B cell (primary cell): Measurements from ENCODE around the gene NHERF2. TPM values are rescaled to one million over a fixed set of nuclear protein-coding genes. Genes with fewer than 3 reads are reported as not detected.
A peak's percentile ranks its signal among the peaks of the same experiment; 100 is the strongest.

Experiments
- ATAC-seq: fragments of 200-7000 bp; cut with Tn5 transposase; one replicate; pipeline ENCODE4 v1.10.0; 2021; ENCODE audit warnings: low read depth, mild to moderate bottlenecking, moderate number of reproducible peaks, moderate library complexity
- CTCF ChIA-PET: fragments of 350-600 bp; sonication (Branson Sonifier 250); formaldehyde crosslinking; loops from one replicate; lab custom pipeline; 2021; ENCODE audit warnings: antibody characterized with exemption, inconsistent platforms; lab: Charles Lee
- POLR2A ChIA-PET: fragments of 350-600 bp; sonication (Branson Sonifier 250); formaldehyde crosslinking; loops from one replicate; lab custom pipeline; 2021; ENCODE audit warnings: antibody characterized with exemption; lab: Charles Lee
- DNase-seq: peaks from one replicate; pipeline ENCODE4 v3.0.0; 2013
- H2AFZ ChIP-seq: 2 replicates; pipeline ENCODE4 v1.6.1; 2012; ENCODE audit warnings: mild to moderate bottlenecking, low read depth, low read length; ENCODE audit not compliant: insufficient read depth, poor library complexity, severe bottlenecking
- H3K27ac ChIP-seq, 2 donors: 1 replicate in 1 of 2; 2 replicates in 1 of 2; pipeline ENCODE4 v1.5.1; 2012 to 2013; ENCODE audit warnings: low read length in 2 of 2, mild to moderate bottlenecking in 2 of 2, moderate library complexity in 1 of 2
- H3K27me3 ChIP-seq, 4 experiments: fragments of 200-600 bp in 1 of 4; sonication (generic) in 1 of 4; replicated peaks in 1 of 4; 1 replicate in 2 of 4; 2 replicates in 2 of 4; pipeline versions ENCODE4 v1.6.1 to v1.7.0; 2013 to 2016; ENCODE audit warnings: low read length in 3 of 4, mild to moderate bottlenecking in 2 of 4, mixed read lengths in 1 of 4, moderate library complexity in 1 of 4; ENCODE audit not compliant: insufficient read depth in 4 of 4, control insufficient read depth in 3 of 4; ENCODE audit errors: control extremely low read depth in 1 of 4
- H3K36me3 ChIP-seq, 2 experiments: replicated peaks in 1 of 2; 1 replicate in 1 of 2; 2 replicates in 1 of 2; pipeline versions ENCODE4 v1.6.1 to v1.7.1; 2013; ENCODE audit warnings: low read length in 1 of 2; ENCODE audit not compliant: insufficient read depth in 2 of 2, control insufficient read depth in 1 of 2; ENCODE audit errors: control extremely low read depth in 1 of 2, extremely low read depth in 1 of 2
- H3K4me1 ChIP-seq, 2 donors: fragments of 200-600 bp in 1 of 2; sonication (generic) in 1 of 2; 1 replicate in 1 of 2; 2 replicates in 1 of 2; pipeline versions ENCODE4 v1.5.1 to v1.6.1; 2013 to 2017; ENCODE audit warnings: low read length in 2 of 2; ENCODE audit not compliant: control insufficient read depth in 2 of 2, insufficient read depth in 2 of 2
- H3K4me2 ChIP-seq: replicated peaks from 2 replicates; pipeline ENCODE3; 2012; ENCODE audit warnings: mild to moderate bottlenecking, low read depth, low read length; ENCODE audit not compliant: poor library complexity, severe bottlenecking
- H3K4me3 ChIP-seq, 5 experiments: fragments of 200-600 bp in 1 of 5; sonication (generic) in 1 of 5; 1 replicate in 3 of 5; 2 replicates in 2 of 5; pipeline versions ENCODE4 v1.5.1 to v1.7.0; 2011 to 2016; ENCODE audit warnings: low read length in 4 of 5, mild to moderate bottlenecking in 4 of 5, low read depth in 2 of 5, control low read depth in 1 of 5, moderate library complexity in 1 of 5; ENCODE audit not compliant: insufficient read depth in 1 of 5; ENCODE audit errors: control extremely low read depth in 1 of 5, extremely low read depth in 1 of 5
- H3K79me2 ChIP-seq: fragments of 200-600 bp; sonication (generic); one replicate; pipeline ENCODE4 v1.6.0; 2016; ENCODE audit warnings: low read length; ENCODE audit not compliant: control insufficient read depth, insufficient read depth
- H3K9ac ChIP-seq: fragments of 200-600 bp; sonication (generic); 2 replicates; pipeline ENCODE4 v1.6.1; 2017; ENCODE audit warnings: mild to moderate bottlenecking, low read length, moderate library complexity
- H3K9me3 ChIP-seq, 3 donors: one replicate each; pipeline versions ENCODE4 v1.6.1 to v1.7.1; 2013; ENCODE audit warnings: low read length in 2 of 3; ENCODE audit not compliant: control insufficient read depth in 2 of 3, insufficient read depth in 1 of 3; ENCODE audit errors: control extremely low read depth in 1 of 3
- H4K20me1 ChIP-seq: 2 replicates; pipeline ENCODE4 v1.6.0; 2012; ENCODE audit warnings: mild to moderate bottlenecking, low read length; ENCODE audit not compliant: insufficient read depth, control insufficient read depth, poor library complexity, severe bottlenecking
- H3K27ac Mint-ChIP-seq: one replicate; pipeline ENCODE4 v1.8.0; 2021; ENCODE audit warnings: mixed read lengths
- H3K27me3 Mint-ChIP-seq: one replicate; pipeline ENCODE4 v1.8.0; 2021; ENCODE audit warnings: mixed read lengths
- H3K4me1 Mint-ChIP-seq: one replicate; pipeline ENCODE4 v1.8.0; 2021; ENCODE audit warnings: mixed read lengths
- H3K4me3 Mint-ChIP-seq: one replicate; pipeline ENCODE4 v1.8.0; 2021; ENCODE audit warnings: mixed read lengths
- H3K9me3 Mint-ChIP-seq: one replicate; pipeline ENCODE4 v1.8.0; 2022; ENCODE audit warnings: mixed read lengths; ENCODE audit not compliant: insufficient read depth
- EZH2 ChIP-seq: IDR thresholded peaks from 2 replicates; pipeline ENCODE4 v1.6.1; 2012; ENCODE audit warnings: borderline replicate concordance, low read depth, mild to moderate bottlenecking, moderate library complexity, low read length; ENCODE audit not compliant: insufficient read depth, poor library complexity, severe bottlenecking
- WGBS: methylation state at CpG from one replicate; pipeline ENCODE4 v1.1.5; 2013; ENCODE audit warnings: missing lambda C conversion rate; ENCODE audit not compliant: insufficient coverage; 5-methylcytosine and 5-hydroxymethylcytosine counted together
- intact Hi-C: fragments of 100-400 bp; cut with micrococcal nuclease; formaldehyde crosslinking; loops from one replicate; pipeline ENCODE4 v1.10.0; 2022
- polyA minus RNA-seq: library from RNA; depleted of rRNA, polyadenylated mRNA; stranded (reverse); fragments of >200 nt; gene quantifications from 2 replicates; pipeline ENCODE4 v1.2.3, GENCODE V29; 2012
- polyA plus RNA-seq: library from polyadenylated mRNA; depleted of rRNA; stranded (reverse); fragments of >200 nt; gene quantifications from 2 replicates; pipeline ENCODE4 v1.2.3, GENCODE V29; 2012
- total RNA-seq, 2 donors: library from RNA; stranded (reverse); fragments of 120-200 nt in 1 of 2; gene quantifications; 1 replicate in 1 of 2; 2 replicates in 1 of 2; pipeline versions ENCODE4 v1.2.3 to v1.2.4, GENCODE V29; 2013 to 2022
- TF ChIP-seq, protein P1 (sequence below): fragments of 200-600 bp; IDR thresholded peaks from one replicate; pipeline ENCODE4 v1.8.0; 2022; ENCODE audit warnings: antibody characterized with exemption, mild to moderate bottlenecking

NHERF2 gene
- 1.9 and 2.2 TPM in 2 replicates for total RNA-seq
- total RNA-seq (2013): 0.72 TPM
- 1.5 and 1.8 TPM in 2 replicates for polyA plus RNA-seq
- 0.86 and 0.93 TPM in 2 replicates for polyA minus RNA-seq

DNA sequence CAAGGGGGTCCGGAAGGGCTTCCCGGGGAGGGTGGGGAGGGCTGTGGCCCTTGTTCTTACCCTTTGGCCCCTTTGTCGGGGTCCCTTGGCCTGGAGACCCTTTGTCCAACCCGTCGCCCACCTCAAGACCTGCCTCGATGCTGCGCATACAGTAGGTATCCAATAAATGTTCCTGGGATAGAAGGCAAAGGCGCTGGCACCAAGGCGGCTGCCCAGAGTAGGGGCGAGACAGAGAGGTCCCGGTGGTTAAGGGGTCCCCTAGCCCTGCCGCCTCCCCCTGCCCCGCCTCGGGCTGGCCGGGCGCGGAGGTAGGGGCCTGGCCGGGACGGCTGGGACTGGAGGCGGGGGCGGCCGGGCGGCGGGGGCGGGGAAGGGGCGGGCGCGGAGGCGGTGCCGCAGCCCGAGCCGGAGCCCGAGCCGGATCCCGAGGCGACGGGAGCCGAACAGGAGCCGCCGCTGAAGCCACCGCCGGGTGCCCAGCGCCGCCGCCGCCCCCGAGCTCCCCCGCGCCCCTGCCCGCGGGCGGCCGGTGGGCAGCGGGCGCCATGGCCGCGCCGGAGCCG lies at the start of gene NHERF2:
NHERF2 (plus strand) TSS at position 442 of the 563 bp plus-strand sequence; CDS start at position 546, 104 bp downstream.
- intact Hi-C loops: loop anchor here (10.0 kb wide), 2 partner anchors 228 to 478 kb away; partner anchors contain the start of gene ECI1
- 12% methylated on average over 59 of the region's 59 CpGs for WGBS
- H3K36me3 ChIP-seq: no peaks in the 10 kb centered on the region

More for the DNA sequence above, at the start of gene NHERF2:
- Histone ChIP-seq H3K79me2 (no peaks in the 10 kb centered on the region), H3K9ac (peak within 1 kb of the TSS; percentile 52), H3K4me1 (peaks cover 24 to 26% of the 10 kb centered on the region in 2 donors), H3K4me3 (peak within 1 kb of the TSS in 3 of 5 experiments; percentile 37 to 48 (median 44)), H3K9me3 (peaks cover 0 to 4% (median 0%) of the 10 kb centered on the region in 3 donors), H3K4me2 (peak within 1 kb of the TSS; percentile 94), H3K27ac (no peak within 1 kb of the TSS), H3K27me3 (peaks cover 0 to 45% (median 19%) of the 10 kb centered on the region in 4 experiments), H2AFZ (peak within 1 kb of the TSS; percentile 69), H4K20me1 (no peaks in the 10 kb centered on the region)
- DNase-seq (peak; percentile 35), ATAC-seq (peak; percentile 12)
- peaks cover 15% of the 10 kb centered on the region for H3K27me3 Mint-ChIP-seq
- CTCF ChIA-PET: interaction anchor here (2.1 to 2.2 kb wide), 2 partner anchors 21 to 129 kb away, joined by 6 read pairs; partner anchors contain the start of genes NTHL1, TRAF7 and TSC2
- peak within 1 kb of the TSS; percentile 53 for H3K27ac Mint-ChIP-seq
- H3K4me3 Mint-ChIP-seq: peak within 1 kb of the TSS; percentile 85
- H3K9me3 Mint-ChIP-seq: no peaks in the 10 kb centered on the region
- POLR2A ChIA-PET: no interaction called here
- TF ChIP-seq EZH2: no peak
- TF ChIP-seq, protein P1, sequence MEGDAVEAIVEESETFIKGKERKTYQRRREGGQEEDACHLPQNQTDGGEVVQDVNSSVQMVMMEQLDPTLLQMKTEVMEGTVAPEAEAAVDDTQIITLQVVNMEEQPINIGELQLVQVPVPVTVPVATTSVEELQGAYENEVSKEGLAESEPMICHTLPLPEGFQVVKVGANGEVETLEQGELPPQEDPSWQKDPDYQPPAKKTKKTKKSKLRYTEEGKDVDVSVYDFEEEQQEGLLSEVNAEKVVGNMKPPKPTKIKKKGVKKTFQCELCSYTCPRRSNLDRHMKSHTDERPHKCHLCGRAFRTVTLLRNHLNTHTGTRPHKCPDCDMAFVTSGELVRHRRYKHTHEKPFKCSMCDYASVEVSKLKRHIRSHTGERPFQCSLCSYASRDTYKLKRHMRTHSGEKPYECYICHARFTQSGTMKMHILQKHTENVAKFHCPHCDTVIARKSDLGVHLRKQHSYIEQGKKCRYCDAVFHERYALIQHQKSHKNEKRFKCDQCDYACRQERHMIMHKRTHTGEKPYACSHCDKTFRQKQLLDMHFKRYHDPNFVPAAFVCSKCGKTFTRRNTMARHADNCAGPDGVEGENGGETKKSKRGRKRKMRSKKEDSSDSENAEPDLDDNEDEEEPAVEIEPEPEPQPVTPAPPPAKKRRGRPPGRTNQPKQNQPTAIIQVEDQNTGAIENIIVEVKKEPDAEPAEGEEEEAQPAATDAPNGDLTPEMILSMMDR: no peak
- H3K4me1 Mint-ChIP-seq: peaks cover 18% of the 10 kb centered on the region
